Naive thymus-derived CD4-positive, alpha-beta T cell (primary cell): ENCODE data around the gene RFX8. TPM values are rescaled to one million over a fixed set of nuclear protein-coding genes. Genes with fewer than 3 reads are reported as not detected.
A peak's percentile ranks its signal among the peaks of the same experiment; 100 is the strongest.

Experiments
- ATAC-seq: fragments of 150-1000 bp; cut with Tn5 transposase; 2 replicates; pipeline ENCODE4 v1.10.0; 2021; ENCODE audit warnings: mild to moderate bottlenecking, moderate library complexity
- CTCF ChIA-PET: fragments of 350-600 bp; sonication (Branson Sonifier 250); formaldehyde crosslinking; loops from one replicate; lab custom pipeline; 2021; ENCODE audit warnings: antibody characterized with exemption; lab: Charles Lee
- POLR2A ChIA-PET: fragments of 350-600 bp; sonication (Branson Sonifier 250); formaldehyde crosslinking; loops from one replicate; lab custom pipeline; 2021; ENCODE audit warnings: antibody characterized with exemption, inconsistent platforms; lab: Charles Lee
- DNase-seq, 9 donors: peaks; one replicate each; pipeline versions ENCODE4 v3.0.0 to v3.0.0-alpha.2; 2020 to 2022; ENCODE audit warnings: mixed read lengths in 1 of 9
- H3K27ac ChIP-seq: one replicate; pipeline ENCODE4 v1.7.0; 2013; ENCODE audit warnings: mild to moderate bottlenecking, low read depth, low read length, moderate library complexity
- H3K27me3 ChIP-seq, 2 donors: one replicate each; pipeline ENCODE4 v1.7.0; 2013; ENCODE audit warnings: low read length in 2 of 2, mild to moderate bottlenecking in 2 of 2, moderate library complexity in 2 of 2; ENCODE audit not compliant: control insufficient read depth in 2 of 2, insufficient read depth in 2 of 2
- H3K36me3 ChIP-seq, 3 experiments: 1 replicate in 2 of 3; 2 replicates in 1 of 3; pipeline ENCODE4 v1.7.0; 2013; ENCODE audit warnings: low read length in 3 of 3, mild to moderate bottlenecking in 3 of 3, moderate library complexity in 1 of 3; ENCODE audit not compliant: insufficient read depth in 3 of 3, control insufficient read depth in 2 of 3
- H3K4me1 ChIP-seq, 2 donors: one replicate each; pipeline ENCODE4 v1.7.0; 2013; ENCODE audit warnings: low read length in 2 of 2, mild to moderate bottlenecking in 2 of 2, moderate library complexity in 1 of 2; ENCODE audit not compliant: control insufficient read depth in 2 of 2, insufficient read depth in 2 of 2
- H3K4me3 ChIP-seq: 2 replicates; pipeline ENCODE4 v1.7.0; 2013; ENCODE audit warnings: mild to moderate bottlenecking, low read length
- H3K9me3 ChIP-seq, 3 experiments: 1 replicate in 2 of 3; 2 replicates in 1 of 3; pipeline ENCODE4 v1.7.0; 2013; ENCODE audit warnings: low read length in 3 of 3; ENCODE audit not compliant: control insufficient read depth in 2 of 3
- H3K27ac Mint-ChIP-seq, 9 donors: one replicate each; pipeline ENCODE4 v1.8.0; 2020 to 2022; ENCODE audit warnings: mixed read lengths in 9 of 9, mild to moderate bottlenecking in 8 of 9, moderate library complexity in 5 of 9, inconsistent platforms in 2 of 9
- H3K27me3 Mint-ChIP-seq, 5 donors: one replicate each; pipeline ENCODE4 v1.8.0; 2021 to 2022; ENCODE audit warnings: mixed read lengths in 5 of 5, mild to moderate bottlenecking in 1 of 5
- H3K36me3 Mint-ChIP-seq, 5 donors: one replicate each; pipeline ENCODE4 v1.8.0; 2020 to 2022; ENCODE audit warnings: mixed read lengths in 5 of 5, mild to moderate bottlenecking in 3 of 5, inconsistent platforms in 1 of 5
- H3K4me1 Mint-ChIP-seq, 7 donors: one replicate each; pipeline ENCODE4 v1.8.0; 2020 to 2022; ENCODE audit warnings: mixed read lengths in 7 of 7, mild to moderate bottlenecking in 3 of 7, inconsistent platforms in 1 of 7
- H3K4me3 Mint-ChIP-seq, 10 donors: one replicate each; pipeline ENCODE4 v1.8.0; 2020 to 2022; ENCODE audit warnings: mild to moderate bottlenecking in 10 of 10, mixed read lengths in 10 of 10, moderate library complexity in 6 of 10, inconsistent platforms in 2 of 10
- H3K9me3 Mint-ChIP-seq, 11 donors: one replicate each; pipeline ENCODE4 v1.8.0; 2020 to 2022; ENCODE audit warnings: mixed read lengths in 11 of 11, mild to moderate bottlenecking in 4 of 11, inconsistent platforms in 1 of 11, moderate library complexity in 1 of 11
- intact Hi-C, 2 donors: fragments of 100-400 bp; cut with micrococcal nuclease; formaldehyde crosslinking; loops; one replicate each; pipeline ENCODE4 v1.15.1; 2023
- polyA plus RNA-seq, 2 donors: library from polyadenylated mRNA; unstranded; fragments of 300-500 nt; fragmentation: Illumina TruSeq; gene quantifications; one replicate each; pipeline ENCODE4 v1.2.3, GENCODE V29; 2021
- total RNA-seq, 6 experiments: library from RNA in 5 of 6; stranded (reverse) in 5 of 6; gene quantifications; 1 replicate in 5 of 6; 2 replicates in 1 of 6; pipeline ENCODE4 v1.2.3 and lab custom pipeline; 2021 to 2026

RFX8 gene
- total and polyA plus RNA-seq, 7 experiments from 2014 or later, result 0.24 to 2.0 (median 0.88) TPM; not detected in 3

DNA sequence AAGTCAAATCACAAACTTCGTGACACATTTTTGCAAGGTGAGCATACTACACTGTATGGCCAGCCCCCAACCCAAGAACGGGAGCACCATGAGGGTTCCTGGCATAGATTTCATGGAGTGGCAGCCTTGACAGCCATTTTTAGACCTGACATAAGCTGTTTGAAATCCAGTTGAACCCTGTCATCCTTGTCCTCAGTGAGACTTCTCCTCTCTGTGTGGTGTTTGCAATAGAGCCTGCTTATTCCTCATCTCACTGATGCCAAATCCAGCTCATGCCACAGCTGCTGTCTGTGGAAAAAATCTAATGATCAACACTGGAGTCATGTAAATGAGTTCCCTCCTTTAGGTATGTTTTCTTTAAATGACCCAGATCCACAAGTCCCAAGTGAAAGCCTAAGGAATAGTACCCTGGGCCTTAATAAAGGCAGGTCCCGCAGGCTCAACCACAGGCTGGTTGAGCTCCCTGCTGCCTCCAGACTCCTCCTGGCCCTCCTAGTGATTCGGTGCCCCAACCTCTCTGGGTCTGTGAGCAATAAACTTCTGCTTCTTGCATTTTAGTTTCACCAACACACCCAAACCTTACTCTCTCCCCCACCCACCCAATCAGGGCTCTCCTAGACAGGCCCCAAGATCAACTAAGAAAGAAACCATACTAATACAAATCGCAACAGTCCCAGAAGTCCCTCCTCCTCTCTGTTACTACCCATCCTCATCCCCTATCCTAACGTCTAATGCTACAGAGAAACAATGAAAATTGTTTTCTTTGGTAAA is 79.2 kb downstream of the RFX8 start:
- POLR2A ChIA-PET, result interaction anchor here (0.7 kb wide), 1 partner anchor 17 kb away, joined by 3 read pairs; no protein-coding TSS in a partner anchor
- no peak overlapping the region for H3K27ac ChIP-seq
- Mint-ChIP-seq H3K27me3 (peaks cover 19 to 25% (median 24%) of the 10 kb centered on the region in 5 donors), H3K9me3 (peaks cover 0 to 6% (median 0%) of the 10 kb centered on the region in 11 donors), H3K27ac (no peak overlapping the region), H3K36me3 (peaks cover 0 to 8% (median 0%) of the 10 kb centered on the region in 5 donors), H3K4me3 (no peak overlapping the region), H3K4me1 (peaks cover 0 to 5% (median 0%) of the 10 kb centered on the region in 7 donors)
- no peaks in the 10 kb centered on the region for H3K36me3 ChIP-seq
- H3K9me3 ChIP-seq, result no peaks in the 10 kb centered on the region
- intact Hi-C loops, result no loop called here
- H3K27me3 ChIP-seq, result peaks cover 0 to 5% of the 10 kb centered on the region in 2 donors
- H3K4me3 ChIP-seq, result no peak overlapping the region
- no peaks in the 10 kb centered on the region for H3K4me1 ChIP-seq
- CTCF ChIA-PET, result interaction anchor here (1.0 to 2.3 kb wide), 2 partner anchors 8 to 322 kb away, joined by 3 to 9 read pairs; partner anchors contain the start of gene CREG2
- ATAC-seq, result no peak
- DNase-seq, result no peak

DNA sequence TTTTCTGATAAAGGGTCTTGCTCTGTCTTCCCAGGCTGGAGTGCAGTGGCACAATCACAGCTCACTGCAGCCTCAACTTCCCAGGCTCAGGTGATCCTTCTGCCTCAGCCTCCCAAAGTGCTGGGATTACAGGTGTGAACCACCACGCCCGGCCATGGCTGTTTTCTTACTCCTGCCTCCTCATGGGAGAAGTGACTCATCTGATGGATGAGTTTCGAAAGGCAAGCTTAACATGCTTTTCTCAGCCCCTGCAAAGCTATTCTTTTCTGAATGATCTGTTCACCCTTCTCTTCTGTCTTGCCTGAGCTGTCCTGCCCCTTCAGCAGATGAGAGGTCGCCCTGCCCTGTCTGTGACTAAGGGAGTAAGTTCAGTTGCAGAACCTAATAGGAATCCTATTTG is 86.7 kb downstream of the RFX8 start:
- ChIA-PET POLR2A (no interaction called here), CTCF (interaction anchor here (1.1 to 3.7 kb wide), 7 partner anchors 8 to 436 kb away, joined by 3 to 24 read pairs (median 3); no protein-coding TSS in a partner anchor)
- no peak overlapping the region for H3K4me3 ChIP-seq
- Mint-ChIP-seq H3K4me3 (peak overlapping the region; percentile 27 to 81 (median 44)), H3K9me3 (peaks cover 0 to 3% (median 0%) of the 10 kb centered on the region in 11 donors), H3K27me3 (peaks cover 34 to 78% (median 47%) of the 10 kb centered on the region in 5 donors), H3K36me3 (peaks cover 0 to 1% (median 0%) of the 10 kb centered on the region in 5 donors), H3K27ac (no peak overlapping the region), H3K4me1 (peaks cover 5 to 15% (median 10%) of the 10 kb centered on the region in 7 donors)
- peaks cover 0 to 11% of the 10 kb centered on the region in 2 donors for H3K27me3 ChIP-seq
- no peak for ATAC-seq
- intact Hi-C loops, result loop anchor here (5.0 to 10.0 kb wide), 4 partner anchors 86 to 136 kb away; partner anchors contain the start of gene CNOT11 (in 1 of the 2)
- no peak for DNase-seq
- H3K36me3 ChIP-seq, result no peaks in the 10 kb centered on the region
- H3K9me3 ChIP-seq, result no peaks in the 10 kb centered on the region
- H3K27ac ChIP-seq, result no peak overlapping the region
- peaks cover 3% of the 10 kb centered on the region in 2 donors for H3K4me1 ChIP-seq

DNA sequence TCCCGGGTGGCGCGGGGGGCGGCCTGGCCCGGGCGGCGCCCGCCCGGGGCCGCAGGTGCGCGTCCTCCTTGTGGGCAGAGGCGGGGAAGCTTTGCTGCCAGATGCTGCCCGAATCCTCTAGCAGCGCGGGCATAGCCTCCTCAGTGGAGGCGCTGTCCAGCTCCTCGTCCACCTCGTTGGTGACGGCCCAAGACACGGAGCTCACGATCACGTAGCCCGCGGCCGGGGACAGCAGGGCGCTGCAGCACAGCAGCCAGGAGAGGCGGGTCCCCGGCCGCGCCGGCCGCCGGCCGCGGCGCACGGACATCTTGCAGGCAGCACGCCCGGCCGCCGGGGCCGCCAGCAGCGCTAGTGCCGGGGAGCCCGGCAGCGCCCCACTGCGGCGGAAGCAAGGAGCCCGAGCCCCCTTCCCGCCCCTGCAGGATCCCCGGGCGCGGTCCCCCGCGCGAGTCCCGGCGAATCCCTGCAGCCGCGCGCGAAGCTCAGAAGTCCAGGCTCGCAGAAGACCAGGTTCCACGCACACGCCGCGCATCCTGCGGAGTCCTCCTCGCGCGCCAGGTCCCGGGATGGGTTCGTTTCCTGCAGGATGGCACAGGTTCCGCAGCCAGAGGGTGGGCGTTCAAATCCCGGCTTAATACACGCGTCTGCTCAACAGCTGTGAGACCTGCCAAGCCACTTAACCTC is 87.6 kb downstream of the RFX8 start, which contains the start of gene CREG2:
Gene CREG2, minus strand, starts transcription at position 353 of the 684 bp plus-strand sequence. Its CDS starts 46 bp downstream, at position 307.
- Histone ChIP-seq H3K4me3 (peak within 1 kb of the TSS; percentile 41), H3K36me3 (no peaks in the 10 kb centered on the region), H3K9me3 (no peaks in the 10 kb centered on the region), H3K27me3 (peaks cover 0 to 11% of the 10 kb centered on the region in 2 donors), H3K4me1 (peaks cover 3% of the 10 kb centered on the region in 2 donors), H3K27ac (no peak within 1 kb of the TSS)
- peaks cover 0 to 2% (median 0%) of the 10 kb centered on the region in 11 donors for H3K9me3 Mint-ChIP-seq
- H3K27me3 Mint-ChIP-seq, result peaks cover 34 to 80% (median 52%) of the 10 kb centered on the region in 5 donors
- H3K4me1 Mint-ChIP-seq, result peaks cover 5 to 15% (median 10%) of the 10 kb centered on the region in 7 donors
- ATAC-seq (peak; percentile 91), DNase-seq (peak; percentile 26 to 71 (median 53))
- ChIA-PET CTCF (interaction anchor here (0.7 to 3.7 kb wide), 10 partner anchors 9 to 792 kb away, joined by 3 to 24 read pairs (median 4); no protein-coding TSS in a partner anchor), POLR2A (interaction anchor here (0.5 to 1.0 kb wide), 2 partner anchors 45 to 84 kb away, joined by 3 read pairs; no protein-coding TSS in a partner anchor)
- intact Hi-C loops, result loop anchor here (1.0 to 10.0 kb wide), 7 partner anchors 45 to 374 kb away; partner anchors contain the start of genes CNOT11 (in 1 of the 2) and RNF149 (in 1 of the 2)
- peaks cover 0 to 4% (median 0%) of the 10 kb centered on the region in 5 donors for H3K36me3 Mint-ChIP-seq
- peak within 1 kb of the TSS in 1 of 9 donors; percentile 20 for H3K27ac Mint-ChIP-seq
- peak within 1 kb of the TSS; percentile 67 to 84 (median 78) for H3K4me3 Mint-ChIP-seq

DNA sequence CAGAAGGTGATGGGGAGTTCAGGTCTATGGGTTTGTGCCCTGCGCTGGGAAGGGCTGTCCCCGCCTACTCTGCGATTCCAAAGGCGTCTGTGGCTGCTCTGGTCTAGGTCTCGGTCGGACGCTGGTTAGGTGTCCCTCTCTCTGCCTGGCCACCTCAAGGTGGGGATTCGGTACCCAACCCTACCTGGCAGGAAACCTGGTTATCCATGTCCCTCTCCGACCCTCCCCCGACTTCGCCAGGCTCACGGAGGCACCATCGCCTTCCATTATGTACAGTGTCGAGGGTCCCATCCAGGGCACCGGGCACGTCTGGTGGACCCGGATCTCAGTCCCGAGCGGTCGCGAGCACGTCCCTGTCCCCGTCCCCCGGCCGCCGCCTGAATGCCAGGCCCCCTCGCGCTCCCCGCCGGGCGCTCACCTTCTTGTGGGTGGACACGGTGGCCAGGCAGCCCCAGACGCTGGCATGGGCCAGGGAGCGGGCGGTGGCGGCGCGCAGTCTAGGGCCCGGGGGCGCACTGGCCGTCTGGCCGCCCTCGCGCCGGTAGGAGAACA is 88.2 kb downstream of the RFX8 start:
- H3K9me3 Mint-ChIP-seq, result peaks cover 0 to 2% (median 0%) of the 10 kb centered on the region in 11 donors
- DNase-seq (peak in 2 of 9 donors; percentile 5 to 23), ATAC-seq (peak; percentile 38)
- ChIA-PET CTCF (interaction anchor here (1.1 to 3.7 kb wide), 8 partner anchors 10 to 341 kb away, joined by 3 to 24 read pairs (median 6); no protein-coding TSS in a partner anchor), POLR2A (interaction anchor here (0.5 to 1.0 kb wide), 4 partner anchors 44 to 83 kb away, joined by 3 read pairs; no protein-coding TSS in a partner anchor)
- peaks cover 34 to 77% (median 55%) of the 10 kb centered on the region in 5 donors for H3K27me3 Mint-ChIP-seq
- H3K27ac ChIP-seq, result no peak overlapping the region
- peaks cover 0 to 4% (median 0%) of the 10 kb centered on the region in 5 donors for H3K36me3 Mint-ChIP-seq
- intact Hi-C loops, result loop anchor here (1.0 to 10.0 kb wide), 7 partner anchors 44 to 374 kb away; partner anchors contain the start of genes CNOT11 (in 1 of the 2) and RNF149 (in 1 of the 2)
- no peaks in the 10 kb centered on the region for H3K36me3 ChIP-seq
- H3K9me3 ChIP-seq, result no peaks in the 10 kb centered on the region
- peaks cover 3% of the 10 kb centered on the region in 2 donors for H3K4me1 ChIP-seq
- H3K27me3 ChIP-seq, result peaks cover 0 to 11% of the 10 kb centered on the region in 2 donors
- peak overlapping the region; percentile 41 for H3K4me3 ChIP-seq
- H3K27ac Mint-ChIP-seq, result peak overlapping the region in 1 of 9 donors; percentile 20
- H3K4me1 Mint-ChIP-seq, result peaks cover 5 to 15% (median 10%) of the 10 kb centered on the region in 7 donors
- peak overlapping the region; percentile 41 to 84 (median 73) for H3K4me3 Mint-ChIP-seq

DNA sequence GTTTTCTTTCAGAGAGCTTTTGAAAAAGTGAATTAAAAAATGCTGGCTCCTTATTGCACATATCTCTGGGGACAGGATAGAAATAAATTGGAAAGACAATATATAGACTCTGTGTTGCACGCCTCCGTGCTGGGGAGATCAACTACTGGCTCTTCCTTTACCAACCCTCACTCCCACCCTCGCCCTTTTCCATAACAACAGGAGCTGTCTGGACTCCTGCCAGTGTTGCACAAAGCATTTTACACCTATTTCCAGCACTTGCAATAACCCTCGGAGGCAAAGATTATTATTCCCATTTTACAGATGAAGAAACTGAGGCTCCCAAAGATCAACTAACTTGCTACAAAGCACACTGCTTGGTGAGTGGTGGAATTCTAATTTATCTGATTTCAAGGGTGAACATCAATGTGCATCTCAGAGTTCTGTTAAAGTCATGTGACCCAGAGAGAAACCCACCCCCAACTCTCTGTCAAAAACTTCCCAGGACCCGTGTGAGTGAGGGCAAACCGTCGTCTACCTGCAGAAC is 91.8 kb downstream of the RFX8 start:
- H3K36me3 ChIP-seq, result no peaks in the 10 kb centered on the region
- no peak for DNase-seq
- POLR2A ChIA-PET, result no interaction called here
- peaks cover 0 to 5% of the 10 kb centered on the region in 2 donors for H3K27me3 ChIP-seq
- peaks cover 0 to 4% (median 0%) of the 10 kb centered on the region in 5 donors for H3K36me3 Mint-ChIP-seq
- peaks cover 5 to 11% (median 10%) of the 10 kb centered on the region in 7 donors for H3K4me1 Mint-ChIP-seq
- intact Hi-C loops, result loop anchor here in 1 of 2 donors (10.0 kb wide), 1 partner anchor 108 kb away; no protein-coding TSS in a partner anchor
- no peaks in the 10 kb centered on the region for H3K9me3 ChIP-seq
- H3K4me1 ChIP-seq, result peaks cover 3% of the 10 kb centered on the region in 2 donors
- H3K27me3 Mint-ChIP-seq, result peaks cover 20 to 58% (median 41%) of the 10 kb centered on the region in 5 donors
- ATAC-seq, result no peak
- no peak overlapping the region for H3K4me3 ChIP-seq
- H3K4me3 Mint-ChIP-seq, result no peak overlapping the region
- H3K27ac ChIP-seq, result no peak overlapping the region
- no peak overlapping the region for H3K27ac Mint-ChIP-seq
- no peaks in the 10 kb centered on the region for H3K9me3 Mint-ChIP-seq
- CTCF ChIA-PET, result no interaction called here
